ENCODE results near the gene DAB1.

Gene DAB1

GRCh38 chr1:57163325-57163724 is 260.5 kb downstream of the DAB1 start:
- no peak for DNase-seq (ENCODE audit: low spot score)

- no peak for DNase-seq (ENCODE audit: low spot score)
These were observed 261.1 kb downstream of the DAB1 start for GRCh38 chr1:57162607-57163261.

DNA sequence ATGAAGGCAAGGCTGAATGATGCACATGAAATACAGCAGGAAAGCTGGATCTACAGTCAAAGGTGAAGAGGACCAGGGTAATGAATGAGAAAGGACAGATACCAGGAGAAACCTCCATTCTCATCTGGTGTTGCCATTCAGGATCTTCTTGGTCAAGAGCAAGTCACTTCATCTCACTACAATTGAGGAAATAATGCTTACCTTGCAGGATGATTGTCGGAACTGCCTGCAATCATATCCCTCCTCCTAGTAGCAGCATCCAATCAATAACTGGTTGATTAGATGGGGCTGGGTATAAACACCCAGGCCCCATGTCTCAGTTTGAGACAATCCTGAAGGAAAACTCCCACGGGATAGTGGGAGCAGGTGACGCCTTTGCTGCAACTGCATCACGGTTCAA is 263.3 kb downstream of the DAB1 start:
- DNase-seq (ENCODE audit: low spot score), result no peak

DNA sequence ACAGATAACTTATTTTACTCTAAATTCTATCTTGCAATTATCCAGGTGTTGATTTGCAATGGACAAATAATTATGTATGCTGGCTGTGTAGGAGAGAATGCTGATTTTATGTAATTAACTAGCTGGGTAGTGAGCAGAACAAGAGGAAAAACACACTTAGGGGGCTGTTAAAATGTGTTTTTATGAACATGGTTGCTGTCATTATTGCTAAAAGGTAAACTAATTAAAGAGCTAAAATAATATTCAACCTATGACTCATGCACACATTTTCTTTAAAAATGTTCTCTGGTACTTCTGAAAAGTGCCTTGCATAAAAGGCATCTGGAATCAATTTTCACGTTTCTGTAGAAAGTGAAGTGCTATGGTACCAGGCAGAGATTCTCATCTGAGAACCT is 265.3 kb downstream of the DAB1 start:
- no peak for DNase-seq (ENCODE audit: low spot score)

DNA sequence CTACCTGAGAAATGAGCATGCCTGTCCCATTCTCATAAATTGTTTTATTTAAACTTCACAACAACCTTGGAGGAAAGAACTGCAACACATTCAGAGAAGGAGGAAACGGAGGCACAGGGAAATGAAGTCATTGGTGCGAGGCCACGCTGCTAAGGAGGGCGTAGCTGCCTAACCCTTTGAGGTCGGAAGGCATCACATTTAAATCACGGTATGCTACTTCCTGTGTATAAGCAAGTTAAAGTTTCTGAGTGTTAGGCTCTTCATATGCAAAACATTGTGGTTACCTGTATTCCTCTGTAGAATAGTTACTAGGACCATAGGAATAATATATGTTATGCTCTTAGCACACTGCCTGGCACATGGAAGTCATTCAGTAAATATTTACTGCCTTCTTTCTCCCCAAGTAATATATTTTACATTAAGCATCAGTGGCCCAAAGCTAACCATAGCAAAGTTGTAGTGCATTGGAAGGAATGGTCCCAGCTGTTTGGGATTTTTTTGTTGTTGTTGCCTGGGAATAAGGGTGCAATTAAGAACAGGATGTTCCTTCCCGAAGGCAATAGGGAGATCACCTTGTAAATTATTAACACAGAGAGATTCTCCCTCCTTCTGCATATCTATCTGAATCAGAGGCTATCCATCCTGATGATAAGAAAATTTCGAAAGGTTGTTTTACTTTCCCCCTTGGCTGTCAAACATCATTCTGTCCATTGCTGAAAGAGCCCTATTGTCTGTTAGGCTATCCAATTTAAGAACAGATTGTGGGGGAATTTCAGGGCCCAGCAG is 265.8 kb downstream of the DAB1 start:
- no peak for DNase-seq (ENCODE audit: low spot score)

GRCh38 chr1:57156907-57157306 is 267.0 kb downstream of the DAB1 start:
- no peak for DNase-seq (ENCODE audit: low spot score)

- DNase-seq (ENCODE audit: low spot score), result no peak
These were observed 277.8 kb downstream of the DAB1 start for GRCh38 chr1:57146100-57146499.

GRCh38 chr1:57142999-57143398 is 280.9 kb downstream of the DAB1 start:
- no peak for DNase-seq (ENCODE audit: low spot score)

- DNase-seq (ENCODE audit: low spot score), result no peak
These were observed 281.7 kb downstream of the DAB1 start for GRCh38 chr1:57142169-57142568.

DNA sequence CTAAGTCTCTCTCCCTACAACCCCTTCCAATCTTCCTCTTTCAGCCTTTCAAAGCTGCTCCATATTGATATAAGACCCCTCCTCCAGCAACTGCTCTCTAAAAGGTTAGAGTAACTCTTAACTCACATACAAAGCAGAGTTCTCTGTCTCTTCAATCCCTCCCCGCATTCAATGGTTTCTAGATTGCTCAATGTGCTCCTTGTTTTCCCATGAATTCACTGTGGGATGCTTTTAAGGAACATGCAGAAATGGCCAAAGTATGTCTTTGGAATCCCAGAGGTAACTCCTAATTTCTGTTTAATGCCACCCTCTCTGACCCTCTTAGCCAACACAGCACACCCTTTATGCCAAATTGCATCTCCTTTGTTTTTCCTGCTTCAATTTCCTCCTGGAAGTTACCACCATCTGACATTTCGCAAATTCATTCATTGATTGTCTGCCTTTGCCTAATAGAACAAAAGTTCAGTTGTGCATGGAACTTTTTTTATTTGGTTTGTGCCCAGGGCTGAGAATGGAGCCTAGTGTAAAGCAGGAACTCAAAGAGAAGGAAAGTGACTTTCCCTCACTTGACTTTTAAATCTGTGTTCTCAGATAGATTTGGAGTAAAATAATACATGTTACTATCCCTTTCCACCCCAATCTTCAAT is 285.3 kb downstream of the DAB1 start:
- no peak for DNase-seq (ENCODE audit: low spot score)

DNA sequence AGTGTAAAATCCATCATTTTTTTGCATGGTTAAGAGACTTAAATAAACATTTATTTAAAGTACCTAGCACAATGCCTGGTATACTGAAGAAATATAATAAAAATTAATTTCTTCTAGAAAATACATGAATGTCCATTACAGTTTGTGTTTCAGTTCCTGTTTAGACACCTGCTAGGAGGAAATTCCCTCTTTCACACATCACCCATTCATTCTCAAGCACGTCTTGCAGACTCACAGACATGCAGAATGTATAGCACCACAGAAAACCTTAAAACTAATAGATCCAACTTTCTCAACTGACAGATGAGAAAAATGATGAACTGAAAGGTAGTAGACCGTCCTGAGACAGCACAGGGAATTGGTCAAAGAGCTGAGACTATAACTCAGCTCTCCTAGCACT is 285.9 kb downstream of the DAB1 start:
- DNase-seq (ENCODE audit: low spot score), result no peak

DNA sequence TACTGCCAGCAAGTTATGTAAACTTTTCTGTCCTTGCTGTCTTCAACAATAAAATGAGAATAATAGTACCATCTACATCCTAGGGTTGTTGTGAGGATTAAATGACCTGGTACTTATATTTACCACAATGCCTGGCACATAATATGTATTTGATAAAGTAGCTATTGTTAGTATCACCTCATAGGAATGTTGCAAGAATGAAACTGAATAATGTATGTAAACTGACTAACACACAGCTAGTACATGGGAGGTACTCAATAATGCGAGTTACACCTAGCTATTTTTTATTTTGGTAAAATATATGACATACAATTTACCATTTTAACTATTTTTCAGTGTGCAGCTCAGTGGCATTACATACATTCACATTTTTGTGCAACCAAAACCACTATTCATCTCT is 289.1 kb downstream of the DAB1 start:
- DNase-seq (ENCODE audit: low spot score), result no peak

DNA sequence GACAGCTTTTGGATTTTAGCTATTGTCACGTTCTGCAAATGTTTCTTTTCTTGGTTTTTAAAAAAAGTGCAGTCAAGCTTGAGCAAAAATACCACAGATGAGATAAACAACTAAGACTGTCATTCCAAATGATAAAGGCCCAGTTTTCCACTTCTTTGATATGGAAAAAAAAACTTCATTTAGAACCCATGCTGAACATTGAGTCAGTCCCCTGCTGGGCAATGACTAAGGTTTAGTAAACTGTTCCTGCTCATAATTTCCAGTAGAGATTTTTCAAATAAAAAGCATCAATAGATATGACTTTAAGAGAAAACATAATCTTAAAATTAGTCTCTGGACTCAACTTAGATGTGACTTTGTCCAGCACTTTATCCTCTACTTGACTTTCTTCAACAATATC is 290.2 kb downstream of the DAB1 start:
- DNase-seq (ENCODE audit: low spot score), result no peak

DNA sequence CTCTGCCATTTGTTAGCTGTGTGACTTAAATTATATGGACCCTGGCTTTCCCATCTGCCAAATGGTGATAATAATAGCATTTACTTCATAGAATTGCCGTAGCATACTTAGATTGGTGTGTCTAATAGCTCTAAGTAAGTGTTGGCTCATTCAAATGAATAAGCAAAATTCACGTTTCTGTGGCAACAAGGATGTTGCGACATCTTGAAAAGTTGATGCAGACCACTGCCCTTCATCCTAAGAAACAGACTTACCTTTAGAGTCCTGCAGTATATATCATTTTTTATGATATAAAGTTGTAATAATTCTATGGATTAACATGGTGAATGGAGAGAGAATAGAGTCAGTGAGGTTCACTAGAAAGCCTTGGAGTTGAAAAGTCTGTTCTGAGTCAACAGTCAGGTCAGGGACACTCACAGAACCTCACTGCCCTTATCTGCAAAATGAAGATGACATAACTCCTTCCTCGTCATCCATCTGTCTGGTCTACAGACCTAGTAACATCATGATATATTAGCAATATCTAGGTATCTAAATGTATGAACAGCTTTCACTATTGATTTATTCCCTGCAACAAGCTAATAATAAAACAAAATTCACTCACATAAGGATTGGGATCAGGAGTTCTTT is 290.8 kb downstream of the DAB1 start:
- DNase-seq (ENCODE audit: low spot score), result no peak

GRCh38 chr1:57131701-57132394 is 292.0 kb downstream of the DAB1 start:
- no peak for DNase-seq (ENCODE audit: low spot score)

DNA sequence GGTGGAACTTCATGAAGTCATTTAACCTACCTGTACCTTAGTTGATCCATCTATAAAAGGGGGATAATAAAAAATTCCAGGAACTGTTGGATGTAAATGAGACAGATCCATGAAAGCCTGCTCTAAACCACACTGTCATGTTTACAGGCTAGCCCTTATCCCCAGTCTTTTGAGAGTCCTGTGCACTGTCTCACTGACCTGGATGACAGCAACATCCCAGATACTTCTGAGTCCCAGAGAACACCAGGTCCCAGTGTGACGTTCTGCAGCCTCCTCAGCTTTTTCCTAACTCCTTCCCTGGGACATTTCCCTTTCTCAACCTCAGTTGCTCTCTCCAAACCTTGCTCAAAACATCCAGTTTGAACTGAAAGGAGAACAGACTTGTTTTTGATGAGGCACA is 292.6 kb downstream of the DAB1 start:
- no peak for DNase-seq (ENCODE audit: low spot score)

GRCh38 chr1:57129865-57130264 is 294.0 kb downstream of the DAB1 start:
- DNase-seq (ENCODE audit: low spot score), result no peak

DNA sequence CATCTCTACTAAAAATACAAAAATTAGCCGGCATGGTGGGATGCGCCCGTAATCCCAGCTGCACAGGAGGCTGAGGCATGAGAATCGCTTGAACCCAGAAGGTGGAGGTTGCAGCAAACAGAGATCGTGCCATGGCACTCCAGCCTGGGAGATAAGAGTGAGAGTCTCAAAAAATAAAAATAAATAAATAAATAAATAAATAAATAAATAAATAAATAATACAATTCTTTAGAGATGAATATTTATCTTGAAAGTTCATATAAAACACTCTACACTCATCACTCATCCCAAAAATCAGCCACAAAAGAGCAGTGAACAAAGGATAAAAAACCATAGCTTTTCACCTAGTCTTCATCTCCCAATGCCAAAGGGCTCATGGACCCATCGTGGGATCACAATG is 295.9 kb downstream of the DAB1 start:
- DNase-seq (ENCODE audit: low spot score), result no peak

GRCh38 chr1:57124768-57125446 is 299.0 kb downstream of the DAB1 start:
- no peak for DNase-seq (ENCODE audit: low spot score)

- no peak for DNase-seq (ENCODE audit: low spot score)
These were observed 299.7 kb downstream of the DAB1 start for GRCh38 chr1:57124170-57124569.

GRCh38 chr1:57122031-57122430 is 301.8 kb downstream of the DAB1 start:
- no peak for DNase-seq (ENCODE audit: low spot score)
